Ascending aorta (tissue), 2 donors: ENCODE data around the gene TBK1. TPM values are rescaled to one million over a fixed set of nuclear protein-coding genes. Genes with fewer than 3 reads are reported as not detected.

ENCODE experiments used
- DNase-seq, 2 donors: peaks; one replicate each; pipeline ENCODE4 v3.0.0-alpha.2; 2019; ENCODE audit warnings: low spot score in 2 of 2
- H3K27ac ChIP-seq, 2 donors: fragments of 200-600 bp; sonication (generic); one replicate each; pipeline ENCODE4 v1.5.1; 2016 to 2017; ENCODE audit warnings: mild to moderate bottlenecking in 1 of 2
- H3K27me3 ChIP-seq: fragments of 200-600 bp; sonication (generic); one replicate; pipeline ENCODE4 v1.5.1; 2017
- H3K36me3 ChIP-seq, 2 donors: fragments of 200-600 bp; sonication (generic); one replicate each; pipeline ENCODE4 v1.5.1; 2016
- H3K4me1 ChIP-seq, 2 donors: fragments of 200-600 bp; sonication (generic); one replicate each; pipeline ENCODE4 v1.5.1; 2016 to 2017; ENCODE audit warnings: mild to moderate bottlenecking in 1 of 2
- H3K4me3 ChIP-seq, 2 donors: fragments of 200-600 bp; sonication (generic); one replicate each; pipeline ENCODE4 v1.5.1; 2016 to 2017; ENCODE audit warnings: mild to moderate bottlenecking in 1 of 2
- H3K9me3 ChIP-seq, 2 donors: fragments of 200-600 bp; sonication (generic); one replicate each; pipeline ENCODE4 v1.5.1; 2016
- intact Hi-C: fragments of 100-400 bp; cut with DNase I; formaldehyde crosslinking; loops from one replicate; pipeline ENCODE4 v1.15.1; 2023
- total RNA-seq: library from RNA; depleted of rRNA; stranded (reverse); fragments of >200 nt; gene quantifications from one replicate; pipeline ENCODE4 v1.1.0, GENCODE V29; 2016
- TF ChIP-seq, protein P1 (sequence below), 3 experiments: fragments of 200-600 bp in 2 of 3; fragments of 450-650 bp in 1 of 3; sonication (generic) in 2 of 3; IDR thresholded peaks; one replicate each; pipeline ENCODE4 v1.5.1; 2016 to 2019; ENCODE audit warnings: antibody characterized with exemption in 3 of 3, mild to moderate bottlenecking in 1 of 3, moderate library complexity in 1 of 3

Gene TBK1
- total RNA-seq, 1 donor from 2014 or later = 3.9 TPM

DNA sequence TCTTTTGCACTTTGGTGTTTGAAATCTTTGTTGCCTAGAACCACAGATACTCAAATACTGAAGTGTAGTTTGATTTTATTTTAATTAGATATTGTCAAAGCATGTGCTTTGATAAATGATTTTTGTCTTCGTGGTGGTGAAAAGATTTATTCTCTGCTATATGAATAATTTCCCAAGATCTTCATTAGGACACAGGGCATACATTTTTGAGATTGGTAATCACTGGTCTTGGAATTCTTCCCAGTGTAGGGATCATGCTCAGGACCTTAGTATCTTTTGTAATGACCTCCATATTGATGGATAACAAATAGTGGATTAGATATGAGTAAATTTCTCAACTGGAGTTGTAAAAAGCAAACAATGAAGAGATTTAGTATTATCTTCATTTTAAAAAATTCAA, 28.2 kb downstream of the TBK1 start:
- Histone ChIP-seq H3K4me1 (no peaks in the 10 kb centered on the region), H3K27ac (no peak overlapping the region), H3K9me3 (no peaks in the 10 kb centered on the region), H3K36me3 (peaks cover 26 to 52% of the 10 kb centered on the region in 2 donors), H3K4me3 (no peak overlapping the region), H3K27me3 (no peaks in the 10 kb centered on the region)
- no peak for DNase-seq
- TF ChIP-seq, protein P1, sequence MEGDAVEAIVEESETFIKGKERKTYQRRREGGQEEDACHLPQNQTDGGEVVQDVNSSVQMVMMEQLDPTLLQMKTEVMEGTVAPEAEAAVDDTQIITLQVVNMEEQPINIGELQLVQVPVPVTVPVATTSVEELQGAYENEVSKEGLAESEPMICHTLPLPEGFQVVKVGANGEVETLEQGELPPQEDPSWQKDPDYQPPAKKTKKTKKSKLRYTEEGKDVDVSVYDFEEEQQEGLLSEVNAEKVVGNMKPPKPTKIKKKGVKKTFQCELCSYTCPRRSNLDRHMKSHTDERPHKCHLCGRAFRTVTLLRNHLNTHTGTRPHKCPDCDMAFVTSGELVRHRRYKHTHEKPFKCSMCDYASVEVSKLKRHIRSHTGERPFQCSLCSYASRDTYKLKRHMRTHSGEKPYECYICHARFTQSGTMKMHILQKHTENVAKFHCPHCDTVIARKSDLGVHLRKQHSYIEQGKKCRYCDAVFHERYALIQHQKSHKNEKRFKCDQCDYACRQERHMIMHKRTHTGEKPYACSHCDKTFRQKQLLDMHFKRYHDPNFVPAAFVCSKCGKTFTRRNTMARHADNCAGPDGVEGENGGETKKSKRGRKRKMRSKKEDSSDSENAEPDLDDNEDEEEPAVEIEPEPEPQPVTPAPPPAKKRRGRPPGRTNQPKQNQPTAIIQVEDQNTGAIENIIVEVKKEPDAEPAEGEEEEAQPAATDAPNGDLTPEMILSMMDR (IDR thresholded peaks at IDR 0.05) = no peak
- intact Hi-C loops = no loop called here

DNA sequence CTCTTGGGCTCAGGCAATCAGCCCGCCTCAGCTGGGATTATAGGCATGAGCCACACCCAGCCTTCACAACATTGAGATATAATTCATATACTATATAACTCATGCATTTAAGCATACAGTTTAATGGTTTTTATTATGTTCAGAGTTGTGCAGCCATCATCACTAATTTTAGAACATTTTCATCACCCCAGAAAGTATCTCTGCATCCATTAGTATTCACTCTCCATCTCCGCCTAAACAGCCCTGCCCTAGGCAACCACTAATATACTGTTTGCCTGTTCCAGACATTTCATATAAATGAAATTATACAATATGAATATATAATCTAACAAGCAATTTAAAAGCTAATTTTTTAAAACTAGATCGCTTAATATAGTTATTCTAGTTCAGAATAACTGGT, 34.7 kb downstream of the TBK1 start:
- H3K4me3 ChIP-seq = no peak overlapping the region
- H3K9me3 ChIP-seq = no peaks in the 10 kb centered on the region
- intact Hi-C loops = no loop called here
- DNase-seq = no peak
- peaks cover 0 to 2% of the 10 kb centered on the region in 2 donors for H3K4me1 ChIP-seq
- TF ChIP-seq, protein P1 (IDR thresholded peaks at IDR 0.05) = no peak
- peaks cover 42 to 74% of the 10 kb centered on the region in 2 donors for H3K36me3 ChIP-seq
- H3K27me3 ChIP-seq = no peaks in the 10 kb centered on the region
- no peak overlapping the region for H3K27ac ChIP-seq

DNA sequence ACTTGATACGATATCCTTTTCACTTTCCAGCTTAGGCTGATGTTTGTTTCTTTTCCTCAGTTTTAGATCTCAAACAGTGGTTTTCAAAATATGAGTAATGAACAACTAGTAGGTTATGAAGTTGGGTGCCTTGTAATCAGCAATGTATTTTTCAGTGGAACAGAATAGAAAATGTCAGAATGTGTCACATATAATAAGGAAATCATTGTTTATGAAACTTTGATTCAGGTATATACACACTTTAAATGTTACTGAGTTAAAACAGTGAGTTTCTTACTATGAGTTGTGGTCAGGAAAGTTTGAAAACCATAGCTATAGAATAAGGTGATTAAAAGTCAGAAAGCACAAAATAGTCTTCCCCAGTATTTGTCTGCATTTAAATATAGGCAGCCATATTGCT, 39.8 kb downstream of the TBK1 start:
- H3K36me3 ChIP-seq = peaks cover 50 to 90% of the 10 kb centered on the region in 2 donors
- intact Hi-C loops = no loop called here
- TF ChIP-seq, protein P1 (IDR thresholded peaks at IDR 0.05) = no peak

GRCh38 chr12:64493513-64493912, 41.6 kb downstream of the TBK1 start:
- Histone ChIP-seq H3K36me3 (peaks cover 54 to 95% of the 10 kb centered on the region in 2 donors), H3K4me3 (no peak overlapping the region), H3K4me1 (peaks cover 0 to 2% of the 10 kb centered on the region in 2 donors), H3K27ac (no peak overlapping the region), H3K9me3 (no peaks in the 10 kb centered on the region), H3K27me3 (no peaks in the 10 kb centered on the region)
- TF ChIP-seq, protein P1 (IDR thresholded peaks at IDR 0.05) = no peak
- intact Hi-C loops = no loop called here
- DNase-seq = no peak

More for the DNA sequence above, 39.8 kb downstream of the TBK1 start:
- DNase-seq = no peak
- Histone ChIP-seq H3K27me3 (no peaks in the 10 kb centered on the region), H3K4me1 (peaks cover 0 to 2% of the 10 kb centered on the region in 2 donors), H3K4me3 (no peak overlapping the region), H3K9me3 (no peaks in the 10 kb centered on the region), H3K27ac (no peak overlapping the region)

GRCh38 chr12:64494998-64495729, 43.2 kb downstream of the TBK1 start:
- Histone ChIP-seq H3K4me3 (no peak overlapping the region), H3K36me3 (peaks cover 67 to 96% of the 10 kb centered on the region in 2 donors), H3K9me3 (no peaks in the 10 kb centered on the region), H3K4me1 (no peaks in the 10 kb centered on the region), H3K27me3 (no peaks in the 10 kb centered on the region), H3K27ac (no peak overlapping the region)
- DNase-seq = no peak
- intact Hi-C loops = no loop called here
- TF ChIP-seq, protein P1 (IDR thresholded peaks at IDR 0.05) = no peak
